Smooth muscle cell (in vitro differentiated cells): ENCODE measurements around the gene NTN3. TPM values are rescaled to one million over a fixed set of nuclear protein-coding genes. Genes with fewer than 3 reads are reported as not detected.

Experiments
- DNase-seq: peaks from one replicate; lab custom pipeline; 2025; ENCODE audit not compliant: unreplicated experiment; lab: John Stamatoyannopoulos, UW
- H2AFZ ChIP-seq: fragments of 200-600 bp; sonication (generic); 2 replicates; pipeline ENCODE4 v1.6.0; 2016; ENCODE audit warnings: antibody characterized with exemption, low read depth, mild to moderate bottlenecking
- H3F3A ChIP-seq: fragments of 200-600 bp; sonication (generic); 2 replicates; pipeline ENCODE4 v1.6.0; 2017; ENCODE audit warnings: antibody characterized with exemption, low read depth
- H3K27ac ChIP-seq: fragments of 200-600 bp; sonication (generic); 2 replicates; pipeline ENCODE4 v1.5.1; 2016; ENCODE audit warnings: low read depth, mild to moderate bottlenecking
- H3K27me3 ChIP-seq: fragments of 200-600 bp; sonication (generic); 2 replicates; pipeline ENCODE4 v1.6.1; 2016; ENCODE audit warnings: low read depth, mild to moderate bottlenecking
- H3K36me3 ChIP-seq: fragments of 200-600 bp; sonication (generic); 2 replicates; pipeline ENCODE4 v1.5.1; 2016; ENCODE audit warnings: low read depth
- H3K4me1 ChIP-seq: fragments of 200-600 bp; sonication (generic); 2 replicates; pipeline ENCODE4 v1.5.1; 2016; ENCODE audit warnings: low read depth
- H3K4me2 ChIP-seq: fragments of 200-600 bp; sonication (generic); 2 replicates; pipeline ENCODE4 v1.6.0; 2016; ENCODE audit warnings: mild to moderate bottlenecking
- H3K4me3 ChIP-seq: fragments of 200-600 bp; sonication (generic); 2 replicates; pipeline ENCODE4 v1.5.1; 2016; ENCODE audit warnings: mild to moderate bottlenecking
- H3K79me2 ChIP-seq: fragments of 200-600 bp; sonication (generic); 2 replicates; pipeline ENCODE4 v1.6.0; 2016; ENCODE audit warnings: low read depth, mild to moderate bottlenecking
- H3K9ac ChIP-seq: fragments of 200-600 bp; sonication (generic); 2 replicates; pipeline ENCODE4 v1.6.0; 2016; ENCODE audit warnings: low read depth
- H3K9me3 ChIP-seq: fragments of 200-600 bp; sonication (generic); replicated peaks from 2 replicates; pipeline ENCODE4 v1.5.1; 2016; ENCODE audit warnings: low read depth
- H4K20me1 ChIP-seq: fragments of 200-600 bp; sonication (generic); 2 replicates; pipeline ENCODE4 v1.6.0; 2016; ENCODE audit warnings: low read depth
- CTCF ChIP-seq: fragments of 200-600 bp; sonication (generic); IDR thresholded peaks from 2 replicates; pipeline ENCODE4 v1.5.1; 2017; ENCODE audit warnings: borderline replicate concordance, mild to moderate bottlenecking, antibody characterized with exemption; ENCODE audit not compliant: insufficient read depth, poor library complexity, severe bottlenecking
- WGBS: methylation state at CpG from one replicate; pipeline ENCODE4 v1.1.7; 2016; ENCODE audit warnings: low lambda C conversion rate; 5-methylcytosine and 5-hydroxymethylcytosine counted together
- polyA plus RNA-seq: library from polyadenylated mRNA; unstranded; fragments of >200 nt; fragmentation: Nextera tagmentation; extraction: Ambion mirVana; gene quantifications from 2 replicates; pipeline ENCODE4 v1.2.1, GENCODE V29; 2016
- total RNA-seq: library from RNA; depleted of rRNA; stranded (reverse); fragments of >200 nt; gene quantifications from 2 replicates; pipeline ENCODE4 v1.2.3, GENCODE V29; 2014

NTN3 gene
- total and polyA plus RNA-seq, 2 experiments from 2014 or later: 0.23 to 5.2 TPM

GRCh38 chr16:2487903-2488531 lies 16.9 kb downstream of the NTN3 start:
- no peaks in the 10 kb centered on the region for H3K36me3 ChIP-seq
- 86% methylated on average over 14 of the region's 15 CpGs for WGBS
- no peak overlapping the region for H3K9ac ChIP-seq
- H3K4me2 ChIP-seq: no peak overlapping the region
- no peak overlapping the region for H3K4me3 ChIP-seq
- no peak for DNase-seq
- H3K9me3 ChIP-seq: no peaks in the 10 kb centered on the region
- no peaks in the 10 kb centered on the region for H3F3A ChIP-seq
- peaks cover 49% of the 10 kb centered on the region for H4K20me1 ChIP-seq
- no peaks in the 10 kb centered on the region for H3K79me2 ChIP-seq
- H3K4me1 ChIP-seq: no peaks in the 10 kb centered on the region
- H2AFZ ChIP-seq: no peak overlapping the region
- no peaks in the 10 kb centered on the region for H3K27me3 ChIP-seq
- no peak overlapping the region for H3K27ac ChIP-seq
- TF ChIP-seq CTCF: no peak

GRCh38 chr16:2489581-2489980 lies 18.5 kb downstream of the NTN3 start:
- no peaks in the 10 kb centered on the region for H3K36me3 ChIP-seq
- H3K4me2 ChIP-seq: no peak overlapping the region
- 95% methylated on average over 16 of the region's 16 CpGs for WGBS
- no peak overlapping the region for H3K27ac ChIP-seq
- H3K27me3 ChIP-seq: no peaks in the 10 kb centered on the region
- H4K20me1 ChIP-seq: peaks cover 41% of the 10 kb centered on the region
- no peak overlapping the region for H2AFZ ChIP-seq
- no peaks in the 10 kb centered on the region for H3K4me1 ChIP-seq
- DNase-seq: no peak
- no peaks in the 10 kb centered on the region for H3F3A ChIP-seq
- TF ChIP-seq CTCF: no peak
- no peaks in the 10 kb centered on the region for H3K9me3 ChIP-seq
- no peaks in the 10 kb centered on the region for H3K79me2 ChIP-seq
- H3K4me3 ChIP-seq: no peak overlapping the region
- no peak overlapping the region for H3K9ac ChIP-seq

- Histone ChIP-seq H3K79me2 (no peaks in the 10 kb centered on the region), H3K4me1 (no peaks in the 10 kb centered on the region), H3K27me3 (no peaks in the 10 kb centered on the region), H3F3A (no peaks in the 10 kb centered on the region), H3K9ac (no peak overlapping the region), H3K4me2 (no peak overlapping the region), H2AFZ (no peak overlapping the region), H3K9me3 (no peaks in the 10 kb centered on the region), H3K4me3 (no peak overlapping the region), H4K20me1 (peaks cover 39% of the 10 kb centered on the region), H3K36me3 (no peaks in the 10 kb centered on the region), H3K27ac (no peak overlapping the region)
- no peak for TF ChIP-seq CTCF
- DNase-seq: no peak
- WGBS: 95% methylated on average over 23 of the region's 23 CpGs
These were observed 19.4 kb downstream of the NTN3 start for GRCh38 chr16:2490190-2491105.
